GM12878 (cell line): Measurements from ENCODE around the gene SERPINI1. TPM values are rescaled to one million over a fixed set of nuclear protein-coding genes. Genes with fewer than 3 reads are reported as not detected.

Experiments used
- ATAC-seq: fragments of 200-7000 bp; cut with Tn5 transposase; 3 replicates; pipeline ENCODE4 v1.9.1; 2020; ENCODE audit warnings: mild to moderate bottlenecking, moderate library complexity
- BruUV-seq: library from RNA; stranded (reverse); fragments of 400-500 nt; replicated peaks from 2 replicates; lab custom pipeline; 2021; lab: Mats Ljungman, UMichigan
- CTCF ChIA-PET: fragments of 300-600 bp; sonication (Branson Sonifier 250); formaldehyde crosslinking; extraction: SDS; loops from one replicate; lab custom pipeline; 2021; ENCODE audit warnings: inconsistent platforms; lab: Yijun Ruan, JAX
- POLR2A ChIA-PET: fragments of 350-600 bp; formaldehyde crosslinking; extraction: SDS; loops from one replicate; lab custom pipeline; 2021; ENCODE audit warnings: inconsistent platforms; lab: Charles Lee
- RAD21 ChIA-PET: fragments of 300-600 bp; sonication (Branson Sonifier 250); formaldehyde crosslinking; loops from one replicate; lab custom pipeline; 2023; ENCODE audit warnings: antibody characterized with exemption; ENCODE audit not compliant: unreplicated experiment; lab: Charles Lee
- SMC1A ChIA-PET: fragments of 300-600 bp; sonication (Branson Sonifier 250); formaldehyde crosslinking; loops from one replicate; lab custom pipeline; 2023; ENCODE audit not compliant: unreplicated experiment, uncharacterized antibody; lab: Charles Lee
- DNase-seq: peaks from one replicate; pipeline ENCODE4 v3.0.0-alpha.2; 2011; ENCODE audit warnings: low read depth, low spot score
- FAIRE-seq: peaks from 3 replicates; lab custom pipeline; 2011; peaks lifted over from hg19 to GRCh38; lab: Jason Lieb, UNC
- H2AFZ ChIP-seq: 2 replicates; pipeline ENCODE4 v1.6.0; 2011; ENCODE audit warnings: low read depth, low read length, control low read depth; ENCODE audit not compliant: control insufficient read depth
- H3K27ac ChIP-seq: 2 replicates; pipeline ENCODE4 v1.5.1; 2011; ENCODE audit warnings: control low read depth; ENCODE audit not compliant: control insufficient read depth, insufficient read depth
- H3K27me3 ChIP-seq, 2 experiments: replicated peaks in 1 of 2; 2 replicates each; pipeline versions ENCODE4 v1.6.0 to v1.6.1; 2011; ENCODE audit warnings: low read length in 1 of 2; ENCODE audit not compliant: control insufficient read depth in 2 of 2, insufficient read depth in 2 of 2
- H3K36me3 ChIP-seq, 2 experiments: 2 replicates each; pipeline ENCODE4 v1.5.1; 2011; ENCODE audit warnings: low read length in 1 of 2; ENCODE audit not compliant: control insufficient read depth in 2 of 2, insufficient read depth in 2 of 2
- H3K4me1 ChIP-seq: 2 replicates; pipeline ENCODE4 v1.6.1; 2011; ENCODE audit warnings: mild to moderate bottlenecking, low read length, moderate library complexity, mixed read lengths; ENCODE audit not compliant: control insufficient read depth, insufficient read depth
- H3K4me2 ChIP-seq: 2 replicates; pipeline ENCODE4 v1.6.0; 2011; ENCODE audit warnings: control low read depth; ENCODE audit not compliant: control insufficient read depth, insufficient read depth
- H3K4me3 ChIP-seq: fragments of 200-600 bp; sonication (generic); 2 replicates; pipeline ENCODE4 v1.5.1; 2016
- H3K79me2 ChIP-seq: 2 replicates; pipeline ENCODE4 v1.6.0; 2011; ENCODE audit warnings: low read length; ENCODE audit not compliant: control insufficient read depth, insufficient read depth
- H3K9ac ChIP-seq: 2 replicates; pipeline ENCODE4 v1.8.0; 2011; ENCODE audit warnings: low read length, control low read depth, mixed read lengths; ENCODE audit not compliant: control insufficient read depth, insufficient read depth
- H3K9me3 ChIP-seq: replicated peaks from 3 replicates; pipeline ENCODE4 v1.5.1; 2011; ENCODE audit warnings: mild to moderate bottlenecking, low read length; ENCODE audit not compliant: control insufficient read depth, insufficient read depth
- H4K20me1 ChIP-seq: 2 replicates; pipeline ENCODE4 v1.6.0; 2011; ENCODE audit not compliant: control insufficient read depth, insufficient read depth
- ELK1 ChIP-seq: IDR thresholded peaks from 2 replicates; pipeline ENCODE4 v1.6.1; 2012; ENCODE audit warnings: low read depth, low read length, improper control_type of control experiment
- FOS ChIP-seq: IDR thresholded peaks from 3 replicates; pipeline ENCODE4 v1.6.1; 2011; ENCODE audit warnings: borderline replicate concordance; ENCODE audit not compliant: insufficient read length; ENCODE audit errors: extremely low read depth
- GATAD2B ChIP-seq: fragments of 450-650 bp; conservative IDR thresholded peaks from 2 replicates; pipeline ENCODE4 v1.6.1; 2017; ENCODE audit warnings: low read depth, mild to moderate bottlenecking, moderate library complexity
- IKZF1 ChIP-seq: fragments of 450-650 bp; conservative IDR thresholded peaks from 2 replicates; pipeline ENCODE4 v1.6.1; 2017; ENCODE audit warnings: antibody characterized with exemption, mild to moderate bottlenecking
- LARP7 ChIP-seq: fragments of 450-650 bp; IDR thresholded peaks from 2 replicates; pipeline ENCODE4 v1.6.1; 2017; ENCODE audit warnings: mild to moderate bottlenecking
- NFYB ChIP-seq: IDR thresholded peaks from 2 replicates; pipeline ENCODE4 v1.6.1; 2011; ENCODE audit warnings: low read depth, mild to moderate bottlenecking, low read length, improper control_type of control experiment, moderate library complexity; ENCODE audit not compliant: insufficient read depth
- WGBS: methylation state at CpG from one replicate; pipeline ENCODE4 v1.1.6; 2016; ENCODE audit warnings: low lambda C conversion rate; ENCODE audit not compliant: insufficient replicate concordance, insufficient coverage; ENCODE audit errors: missing lambda C conversion rate; 5-methylcytosine and 5-hydroxymethylcytosine counted together
- in situ Hi-C: fragments of 300-500 bp; cut with MboI; formaldehyde crosslinking; loops from 9 replicates; pipeline ENCODE4 v1.14.3; 2018; ENCODE audit warnings: mixed read lengths
- intact Hi-C: fragments of 100-400 bp; cut with micrococcal nuclease; formaldehyde crosslinking; loops from one replicate; pipeline ENCODE4 v1.14.2; 2022; ENCODE audit not compliant: unreplicated experiment
- polyA plus RNA-seq, 11 experiments: library from polyadenylated mRNA; depleted of rRNA in 4 of 11; unstranded in 6 of 11; stranded (reverse) in 5 of 11; fragments of >200 nt; fragmentation: Nextera tagmentation in 4 of 11; fragmentation: Illumina TruSeq in 1 of 11; extraction: Ambion mirVana in 4 of 11; extraction: Trizol in 1 of 11; gene quantifications; 1 replicate in 1 of 11; 2 replicates in 10 of 11; pipeline versions ENCODE4 v1.2.1 to v1.2.3, GENCODE V29; 2011 to 2016; ENCODE audit warnings: inconsistent platforms in 2 of 11, missing spikeins in 2 of 11, low read depth in 1 of 11
- total RNA-seq, 4 experiments: library from RNA; depleted of rRNA in 3 of 4; stranded (reverse); fragments of >200 nt in 3 of 4; fragmentation: Illumina TruSeq in 1 of 4; extraction: Trizol in 1 of 4; gene quantifications; 2 replicates each; pipeline versions ENCODE4 v1.2.1 to v1.2.3, GENCODE V29; 2013 to 2021
- TF ChIP-seq, protein P1 (sequence below): fragments of 450-650 bp; IDR thresholded peaks from 2 replicates; pipeline ENCODE4 v1.6.1; 2016; ENCODE audit warnings: mild to moderate bottlenecking, moderate library complexity, borderline replicate concordance
- TF ChIP-seq, protein P2 (sequence below): fragments of 150-350 bp; IDR thresholded peaks from 2 replicates; pipeline ENCODE4 v1.6.1; 2016; ENCODE audit warnings: low read depth, low read length
- TF ChIP-seq, protein P3 (sequence below): fragments of 450-650 bp; IDR thresholded peaks from 2 replicates; pipeline ENCODE4 v1.6.1; 2017; ENCODE audit warnings: low read depth, mild to moderate bottlenecking, moderate library complexity

The SERPINI1 gene
- total and polyA plus RNA-seq, 10 of the 15 experiments (the other 5 are each of a cell fraction or from before 2014, with no cell fraction given): 1.5 to 7.6 (median 3.6) TPM

GRCh38 chr3:167761302-167761701 lies 25.8 kb downstream of the SERPINI1 start:
- intact Hi-C loops: no loop called here
- Histone ChIP-seq H3K27ac (no peak overlapping the region), H4K20me1 (no peaks in the 10 kb centered on the region), H2AFZ (no peak overlapping the region), H3K4me1 (no peaks in the 10 kb centered on the region), H3K9ac (no peak overlapping the region), H3K4me2 (no peak overlapping the region), H3K9me3 (no peaks in the 10 kb centered on the region; the same call in 2 of the 3 replicates), H3K36me3 (no peaks in the 10 kb centered on the region), H3K27me3 (no peaks in the 10 kb centered on the region), H3K79me2 (no peaks in the 10 kb centered on the region), H3K4me3 (no peak overlapping the region)
- ChIA-PET RAD21 (no interaction called here), POLR2A (no interaction called here), CTCF (no interaction called here), SMC1A (interaction anchor here (1.3 kb wide), 2 partner anchors 8 to 11 kb away, joined by 3 to 5 read pairs; no protein-coding TSS in a partner anchor)
- no peak for ATAC-seq
- DNase-seq: no peak
- 0% methylated on average over 1 of the region's 1 CpG for WGBS
- no TSS peak for BruUV-seq
- in situ Hi-C loops: no loop called here
- FAIRE-seq: no peak
- TF ChIP-seq IKZF1 (no peak), NFYB (no peak), FOS (no peak), GATAD2B (no peak), LARP7 (no peak), ELK1 (no peak)
- TF ChIP-seq, protein P1, sequence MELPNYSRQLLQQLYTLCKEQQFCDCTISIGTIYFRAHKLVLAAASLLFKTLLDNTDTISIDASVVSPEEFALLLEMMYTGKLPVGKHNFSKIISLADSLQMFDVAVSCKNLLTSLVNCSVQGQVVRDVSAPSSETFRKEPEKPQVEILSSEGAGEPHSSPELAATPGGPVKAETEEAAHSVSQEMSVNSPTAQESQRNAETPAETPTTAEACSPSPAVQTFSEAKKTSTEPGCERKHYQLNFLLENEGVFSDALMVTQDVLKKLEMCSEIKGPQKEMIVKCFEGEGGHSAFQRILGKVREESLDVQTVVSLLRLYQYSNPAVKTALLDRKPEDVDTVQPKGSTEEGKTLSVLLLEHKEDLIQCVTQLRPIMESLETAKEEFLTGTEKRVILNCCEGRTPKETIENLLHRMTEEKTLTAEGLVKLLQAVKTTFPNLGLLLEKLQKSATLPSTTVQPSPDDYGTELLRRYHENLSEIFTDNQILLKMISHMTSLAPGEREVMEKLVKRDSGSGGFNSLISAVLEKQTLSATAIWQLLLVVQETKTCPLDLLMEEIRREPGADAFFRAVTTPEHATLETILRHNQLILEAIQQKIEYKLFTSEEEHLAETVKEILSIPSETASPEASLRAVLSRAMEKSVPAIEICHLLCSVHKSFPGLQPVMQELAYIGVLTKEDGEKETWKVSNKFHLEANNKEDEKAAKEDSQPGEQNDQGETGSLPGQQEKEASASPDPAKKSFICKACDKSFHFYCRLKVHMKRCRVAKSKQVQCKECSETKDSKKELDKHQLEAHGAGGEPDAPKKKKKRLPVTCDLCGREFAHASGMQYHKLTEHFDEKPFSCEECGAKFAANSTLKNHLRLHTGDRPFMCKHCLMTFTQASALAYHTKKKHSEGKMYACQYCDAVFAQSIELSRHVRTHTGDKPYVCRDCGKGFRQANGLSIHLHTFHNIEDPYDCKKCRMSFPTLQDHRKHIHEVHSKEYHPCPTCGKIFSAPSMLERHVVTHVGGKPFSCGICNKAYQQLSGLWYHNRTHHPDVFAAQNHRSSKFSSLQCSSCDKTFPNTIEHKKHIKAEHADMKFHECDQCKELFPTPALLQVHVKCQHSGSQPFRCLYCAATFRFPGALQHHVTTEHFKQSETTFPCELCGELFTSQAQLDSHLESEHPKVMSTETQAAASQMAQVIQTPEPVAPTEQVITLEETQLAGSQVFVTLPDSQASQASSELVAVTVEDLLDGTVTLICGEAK: no peak
- TF ChIP-seq, protein P2, sequence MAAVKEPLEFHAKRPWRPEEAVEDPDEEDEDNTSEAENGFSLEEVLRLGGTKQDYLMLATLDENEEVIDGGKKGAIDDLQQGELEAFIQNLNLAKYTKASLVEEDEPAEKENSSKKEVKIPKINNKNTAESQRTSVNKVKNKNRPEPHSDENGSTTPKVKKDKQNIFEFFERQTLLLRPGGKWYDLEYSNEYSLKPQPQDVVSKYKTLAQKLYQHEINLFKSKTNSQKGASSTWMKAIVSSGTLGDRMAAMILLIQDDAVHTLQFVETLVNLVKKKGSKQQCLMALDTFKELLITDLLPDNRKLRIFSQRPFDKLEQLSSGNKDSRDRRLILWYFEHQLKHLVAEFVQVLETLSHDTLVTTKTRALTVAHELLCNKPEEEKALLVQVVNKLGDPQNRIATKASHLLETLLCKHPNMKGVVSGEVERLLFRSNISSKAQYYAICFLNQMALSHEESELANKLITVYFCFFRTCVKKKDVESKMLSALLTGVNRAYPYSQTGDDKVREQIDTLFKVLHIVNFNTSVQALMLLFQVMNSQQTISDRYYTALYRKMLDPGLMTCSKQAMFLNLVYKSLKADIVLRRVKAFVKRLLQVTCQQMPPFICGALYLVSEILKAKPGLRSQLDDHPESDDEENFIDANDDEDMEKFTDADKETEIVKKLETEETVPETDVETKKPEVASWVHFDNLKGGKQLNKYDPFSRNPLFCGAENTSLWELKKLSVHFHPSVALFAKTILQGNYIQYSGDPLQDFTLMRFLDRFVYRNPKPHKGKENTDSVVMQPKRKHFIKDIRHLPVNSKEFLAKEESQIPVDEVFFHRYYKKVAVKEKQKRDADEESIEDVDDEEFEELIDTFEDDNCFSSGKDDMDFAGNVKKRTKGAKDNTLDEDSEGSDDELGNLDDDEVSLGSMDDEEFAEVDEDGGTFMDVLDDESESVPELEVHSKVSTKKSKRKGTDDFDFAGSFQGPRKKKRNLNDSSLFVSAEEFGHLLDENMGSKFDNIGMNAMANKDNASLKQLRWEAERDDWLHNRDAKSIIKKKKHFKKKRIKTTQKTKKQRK: no peak
- TF ChIP-seq, protein P3, sequence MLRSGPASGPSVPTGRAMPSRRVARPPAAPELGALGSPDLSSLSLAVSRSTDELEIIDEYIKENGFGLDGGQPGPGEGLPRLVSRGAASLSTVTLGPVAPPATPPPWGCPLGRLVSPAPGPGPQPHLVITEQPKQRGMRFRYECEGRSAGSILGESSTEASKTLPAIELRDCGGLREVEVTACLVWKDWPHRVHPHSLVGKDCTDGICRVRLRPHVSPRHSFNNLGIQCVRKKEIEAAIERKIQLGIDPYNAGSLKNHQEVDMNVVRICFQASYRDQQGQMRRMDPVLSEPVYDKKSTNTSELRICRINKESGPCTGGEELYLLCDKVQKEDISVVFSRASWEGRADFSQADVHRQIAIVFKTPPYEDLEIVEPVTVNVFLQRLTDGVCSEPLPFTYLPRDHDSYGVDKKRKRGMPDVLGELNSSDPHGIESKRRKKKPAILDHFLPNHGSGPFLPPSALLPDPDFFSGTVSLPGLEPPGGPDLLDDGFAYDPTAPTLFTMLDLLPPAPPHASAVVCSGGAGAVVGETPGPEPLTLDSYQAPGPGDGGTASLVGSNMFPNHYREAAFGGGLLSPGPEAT: no peak
